NCI-H1436 treated with DMSO at 0.1 percent for 48 hours (cell line): ENCODE results near the gene IQSEC1.

Experiments used
- DNase-seq: peaks from one replicate; lab custom pipeline; 2025; lab: John Stamatoyannopoulos, UW

IQSEC1 gene

GRCh38 chr3:12954180-12954579 is 119.0 kb downstream of the IQSEC1 start:
- no peak for DNase-seq

DNA sequence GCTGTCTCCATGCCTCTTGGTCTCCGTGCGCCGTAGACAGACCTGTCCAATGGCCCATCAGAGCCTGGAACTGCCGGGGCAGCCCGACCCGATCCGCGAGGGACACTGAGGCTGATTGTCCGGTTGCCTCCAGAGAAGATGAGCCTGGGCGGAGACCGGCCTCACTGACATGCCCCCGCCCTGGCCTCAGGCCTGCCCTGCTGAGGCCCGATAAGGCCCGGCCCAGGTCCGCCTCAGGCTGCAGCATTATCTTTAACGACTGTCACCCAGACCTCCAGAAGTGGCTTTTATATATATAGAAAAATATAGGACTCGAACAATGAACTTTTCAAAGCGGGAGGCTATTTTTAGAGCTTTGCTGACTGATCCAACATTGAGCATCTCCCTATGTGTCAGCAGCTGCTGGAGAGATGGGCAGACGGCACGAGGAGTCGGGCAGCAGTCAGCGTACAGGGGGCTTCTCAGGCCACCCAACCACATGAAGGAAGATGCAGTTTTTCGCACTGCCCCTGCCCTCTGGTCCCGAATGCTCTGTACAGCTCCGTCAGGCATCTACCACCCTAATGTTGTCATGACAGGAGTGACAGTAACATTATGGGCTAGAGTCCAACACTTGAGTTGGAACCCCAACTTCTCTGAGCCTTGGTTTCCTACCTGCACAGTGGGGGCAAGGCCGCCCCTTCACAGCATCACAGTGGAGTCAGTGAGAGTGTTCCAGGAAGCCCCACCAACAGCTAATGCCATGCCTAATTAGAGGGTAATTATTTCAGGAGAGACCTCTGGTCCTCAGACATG is 119.8 kb downstream of the IQSEC1 start:
- DNase-seq, result no peak

DNA sequence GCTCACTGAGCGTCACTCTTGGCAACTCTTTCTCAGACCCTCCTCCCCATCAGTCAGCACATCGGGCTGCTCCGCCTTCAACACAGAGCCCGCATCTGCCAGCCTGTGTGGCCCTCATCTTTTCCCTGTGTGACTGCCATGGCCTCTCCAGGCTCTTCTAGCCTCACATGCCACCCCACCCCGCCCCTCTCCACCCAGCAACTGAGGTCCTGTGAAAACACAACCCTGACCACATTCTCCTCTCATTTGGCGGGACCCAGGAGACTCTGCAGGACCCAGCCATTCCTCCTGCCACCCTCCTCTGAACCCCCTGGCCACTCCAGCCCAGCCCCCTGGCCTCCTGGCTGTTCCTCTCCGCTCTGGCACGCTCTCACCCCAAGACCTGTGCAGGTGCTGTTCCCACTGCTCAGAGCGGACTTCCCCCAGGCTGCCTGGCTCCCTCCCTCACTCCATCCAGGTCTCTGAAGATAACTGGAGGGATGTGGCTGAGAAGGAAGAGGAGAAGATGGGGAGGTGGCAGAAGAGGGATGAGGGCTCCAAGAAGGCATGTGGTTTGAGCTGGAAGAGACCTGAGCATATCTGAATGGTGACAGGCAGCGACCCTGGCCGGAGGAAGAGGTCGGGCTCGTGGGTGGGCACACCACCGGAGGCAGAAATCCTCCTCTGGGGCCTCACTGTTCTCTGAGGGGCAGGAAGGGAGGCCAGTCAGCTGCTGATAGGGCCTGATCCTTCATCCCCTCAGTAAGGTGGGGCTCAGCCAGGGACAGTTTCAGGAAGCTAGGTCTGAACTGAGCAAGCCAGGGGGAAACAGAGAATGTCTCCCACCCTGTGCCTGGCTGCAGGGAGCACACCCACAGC is 120.7 kb downstream of the IQSEC1 start:
- DNase-seq, result no peak

DNA sequence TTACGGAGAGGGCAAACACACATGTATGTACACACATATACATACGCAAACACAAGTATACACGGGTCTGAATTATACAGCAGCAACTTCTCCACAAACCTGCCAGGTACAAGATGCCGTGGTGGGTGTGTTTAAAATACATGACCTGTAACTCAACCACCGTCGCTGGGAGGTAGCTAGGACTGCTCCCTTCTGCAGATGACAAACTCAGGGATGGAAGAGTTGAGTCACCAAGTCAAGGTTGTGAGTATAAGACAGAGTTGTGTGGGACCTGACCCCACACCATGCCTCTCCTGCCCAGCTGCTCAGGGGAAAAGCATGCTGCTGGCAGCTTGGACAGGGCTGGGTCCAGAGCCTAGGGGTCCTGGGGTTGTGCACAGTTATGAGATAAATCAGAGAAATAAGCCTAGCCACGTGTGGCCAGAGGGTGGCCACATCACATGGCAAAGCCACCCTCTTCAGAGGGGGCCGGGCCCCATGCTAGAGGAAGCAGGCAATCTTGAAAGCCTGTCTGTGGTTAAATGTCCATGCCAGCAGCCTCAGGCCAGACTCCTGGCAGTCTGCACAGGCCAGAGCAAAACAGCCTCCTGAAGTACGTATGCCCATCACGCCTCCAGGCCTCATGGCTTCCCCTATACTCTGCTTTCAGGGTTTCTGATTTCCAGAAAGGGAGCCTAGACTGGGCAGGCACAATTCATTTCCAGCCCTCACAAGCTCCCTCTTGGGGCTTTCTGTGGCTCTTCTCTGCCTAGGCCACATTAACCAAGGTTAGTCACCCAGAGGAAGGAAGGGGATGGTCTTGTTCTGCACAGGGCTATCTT is 124.1 kb downstream of the IQSEC1 start:
- no peak for DNase-seq

DNA sequence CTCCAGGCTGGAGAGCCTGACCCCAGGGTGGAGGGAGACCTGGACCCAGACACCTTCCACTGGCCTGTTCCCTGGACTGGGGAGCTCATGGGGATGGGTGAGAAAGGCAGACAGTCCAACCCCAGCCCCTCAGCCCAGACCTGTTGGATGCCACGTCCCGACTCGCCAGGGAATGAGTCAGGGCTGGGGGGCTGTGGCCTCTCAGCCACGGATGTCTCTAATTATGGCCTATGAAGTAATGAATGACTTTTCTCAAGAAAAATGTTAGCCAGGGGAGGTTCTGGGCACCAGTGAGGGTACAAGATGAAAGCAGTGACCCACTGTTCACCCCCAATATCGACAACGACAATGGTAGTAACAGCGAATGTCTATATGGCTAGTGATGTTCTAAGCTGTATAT is 124.9 kb downstream of the IQSEC1 start:
- no peak for DNase-seq

GRCh38 chr3:12947504-12948369 is 125.5 kb downstream of the IQSEC1 start:
- DNase-seq, result no peak

DNA sequence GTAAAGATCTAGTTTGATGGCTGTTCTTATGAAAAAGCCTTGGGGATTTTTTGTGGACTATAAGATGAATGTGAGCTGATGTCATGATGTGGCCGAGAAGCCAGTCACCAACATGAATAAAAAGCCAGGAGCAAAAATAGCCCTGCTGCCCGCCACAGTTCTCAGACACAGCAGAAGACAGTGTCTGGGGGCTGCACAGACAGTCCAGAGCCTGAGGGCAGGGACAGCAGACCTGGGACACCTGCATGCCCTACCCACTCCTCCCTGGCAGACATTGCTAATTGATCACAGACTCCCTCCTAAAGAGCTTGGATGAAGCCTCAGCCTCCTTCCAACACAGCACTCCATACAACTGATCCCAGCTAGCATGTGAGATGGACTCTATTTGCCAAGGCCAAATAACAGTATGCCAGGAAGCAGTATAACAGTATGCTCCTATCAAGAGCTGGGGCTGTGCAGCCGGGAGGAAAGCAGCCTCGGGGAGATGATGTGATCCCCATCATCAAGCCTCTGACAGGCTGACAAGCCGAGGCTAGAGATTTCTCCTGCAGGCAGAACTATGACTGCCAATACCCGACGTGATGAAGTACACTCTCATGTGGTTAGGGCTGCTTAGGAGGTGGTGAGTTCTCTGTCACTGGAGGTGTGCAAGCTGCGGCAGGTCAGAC is 126.4 kb downstream of the IQSEC1 start:
- no peak for DNase-seq

- DNase-seq, result no peak
These were observed 127.0 kb downstream of the IQSEC1 start for GRCh38 chr3:12946251-12946648.

DNA sequence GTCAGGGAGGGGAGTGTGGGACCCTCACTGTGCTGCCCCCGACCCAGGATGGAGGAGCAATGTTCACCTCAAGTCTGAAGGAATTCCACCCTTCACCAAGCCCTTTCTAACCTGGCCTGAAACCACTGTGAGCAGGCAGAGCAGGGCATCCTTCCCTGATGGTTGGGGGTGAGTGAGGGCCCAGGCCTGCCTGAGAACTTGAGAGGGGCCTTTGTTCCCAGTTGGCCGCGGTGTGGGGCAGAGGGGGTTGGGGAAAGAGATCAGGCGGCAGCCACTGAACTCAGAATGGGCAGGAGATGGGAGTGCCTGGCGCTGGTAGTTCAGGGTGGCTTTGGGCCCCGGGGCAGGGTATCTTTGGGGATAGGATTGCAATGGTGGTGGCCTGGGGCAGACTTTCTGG is 128.4 kb downstream of the IQSEC1 start:
- no peak for DNase-seq

GRCh38 chr3:12944413-12944812 is 128.8 kb downstream of the IQSEC1 start:
- no peak for DNase-seq

DNA sequence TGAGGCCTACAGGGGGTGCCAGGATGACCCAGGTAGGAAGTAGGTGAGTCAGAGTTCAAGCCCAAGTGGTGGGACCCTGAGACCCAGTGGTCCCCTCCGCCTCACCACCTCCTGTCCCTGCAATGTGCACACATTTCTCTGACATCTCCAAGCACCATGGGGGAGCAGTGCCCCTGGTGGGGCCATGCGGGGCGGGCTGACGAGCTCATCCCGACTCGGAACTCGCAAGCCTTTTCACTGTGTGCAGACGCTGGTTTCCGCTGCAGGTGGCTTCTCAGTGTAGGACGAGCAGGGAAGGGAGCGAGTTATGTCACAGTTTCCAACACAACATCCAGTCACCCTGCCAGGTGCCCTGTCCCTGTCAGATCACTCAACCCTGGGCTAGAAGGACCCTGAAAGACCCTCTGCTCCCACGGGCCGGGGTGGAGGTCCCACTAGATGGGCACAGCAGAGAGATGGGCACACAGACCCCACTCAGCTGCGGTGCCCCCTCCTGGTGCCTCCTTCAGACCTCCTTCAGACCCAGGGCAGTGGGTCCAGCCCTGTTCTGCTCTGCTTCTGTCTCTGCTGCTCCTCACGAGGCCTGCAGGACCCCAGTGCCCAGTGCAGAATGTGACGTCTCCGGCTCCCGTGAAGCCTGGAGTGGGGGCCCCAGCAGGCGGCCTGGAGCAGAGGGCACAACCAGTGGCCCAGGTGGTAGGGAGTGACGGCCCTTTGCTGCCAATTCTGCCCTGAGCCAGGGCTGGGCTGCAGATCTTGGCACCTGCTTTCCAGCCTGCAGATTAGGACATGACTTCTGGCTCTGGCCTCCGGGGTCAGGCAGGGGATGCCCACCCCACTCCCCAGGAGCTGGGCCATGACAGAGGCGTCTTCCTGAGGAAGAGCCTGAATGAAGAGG is 129.9 kb downstream of the IQSEC1 start:
- no peak for DNase-seq

DNA sequence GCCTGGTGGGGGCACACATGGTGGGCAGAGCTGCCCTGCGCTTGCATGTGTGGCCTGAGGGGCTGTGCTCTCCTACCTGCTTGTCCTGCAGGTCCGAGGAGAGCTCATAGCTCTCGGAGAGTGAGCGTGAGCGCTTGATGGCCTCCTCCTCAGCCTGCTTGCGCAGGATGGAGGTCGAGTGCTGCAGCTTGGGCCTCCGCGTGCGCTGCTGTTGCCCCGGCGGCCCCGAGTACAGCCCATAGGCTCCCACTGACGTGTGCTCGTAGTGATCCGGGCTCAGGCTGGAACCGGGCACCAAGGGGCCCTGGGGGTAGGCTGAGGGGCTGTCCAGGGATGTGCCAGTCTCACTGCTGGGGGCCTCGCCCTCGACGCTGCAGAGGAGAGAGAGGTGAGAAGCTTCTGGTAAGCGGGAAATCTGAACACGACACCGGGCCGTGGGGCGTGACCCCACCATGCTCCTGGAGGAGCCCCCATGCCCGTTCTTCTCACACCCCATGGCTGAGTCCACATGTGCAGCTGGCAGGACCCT is 131.7 kb downstream of the IQSEC1 start:
- DNase-seq, result no peak

DNA sequence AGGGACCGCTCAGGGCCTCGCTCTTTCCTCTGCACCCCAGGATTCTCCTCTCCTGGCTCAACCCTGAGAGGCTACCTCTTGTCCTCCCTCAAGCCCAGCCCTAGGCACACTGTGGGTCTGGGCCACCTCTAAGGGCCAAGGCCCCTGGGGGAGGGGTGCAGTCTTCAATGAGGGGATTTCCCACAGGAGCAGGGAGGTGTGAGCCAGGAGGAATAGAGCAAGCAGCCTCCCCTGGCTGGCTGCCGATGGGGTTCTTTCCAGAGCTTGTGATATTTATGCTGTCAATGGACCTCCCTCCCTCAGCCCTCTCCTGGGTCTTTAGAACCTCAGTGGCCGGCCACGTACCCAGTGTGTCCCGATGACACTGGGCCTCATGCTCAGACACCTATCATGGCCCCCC is 132.4 kb downstream of the IQSEC1 start:
- no peak for DNase-seq

GRCh38 chr3:12939137-12939536 is 134.1 kb downstream of the IQSEC1 start:
- DNase-seq, result no peak

DNA sequence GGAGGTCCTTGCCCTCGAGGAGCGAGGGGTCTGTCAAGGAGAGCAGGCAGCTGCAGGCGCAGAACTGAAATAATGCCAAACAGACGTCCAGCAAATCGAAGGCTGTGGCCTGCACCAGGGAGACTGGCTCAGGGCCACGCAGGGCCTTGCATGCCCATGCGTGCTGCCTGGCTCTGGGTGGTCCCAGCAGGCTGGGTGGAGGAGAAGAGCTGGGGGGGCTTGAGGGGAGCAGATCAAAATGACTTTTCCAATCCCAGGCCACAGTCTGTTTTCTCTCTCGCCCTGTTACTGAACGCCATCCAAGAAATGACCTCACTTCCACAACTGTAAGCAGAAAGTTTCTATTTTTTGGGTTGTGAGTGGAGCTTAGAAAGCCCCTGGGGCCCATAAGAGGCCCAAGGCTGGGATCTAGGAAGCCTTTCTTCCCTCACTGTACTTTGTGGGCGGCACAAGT is 134.9 kb downstream of the IQSEC1 start:
- no peak for DNase-seq

- no peak for DNase-seq
These were observed 137.1 kb downstream of the IQSEC1 start for GRCh38 chr3:12935861-12936830.

DNA sequence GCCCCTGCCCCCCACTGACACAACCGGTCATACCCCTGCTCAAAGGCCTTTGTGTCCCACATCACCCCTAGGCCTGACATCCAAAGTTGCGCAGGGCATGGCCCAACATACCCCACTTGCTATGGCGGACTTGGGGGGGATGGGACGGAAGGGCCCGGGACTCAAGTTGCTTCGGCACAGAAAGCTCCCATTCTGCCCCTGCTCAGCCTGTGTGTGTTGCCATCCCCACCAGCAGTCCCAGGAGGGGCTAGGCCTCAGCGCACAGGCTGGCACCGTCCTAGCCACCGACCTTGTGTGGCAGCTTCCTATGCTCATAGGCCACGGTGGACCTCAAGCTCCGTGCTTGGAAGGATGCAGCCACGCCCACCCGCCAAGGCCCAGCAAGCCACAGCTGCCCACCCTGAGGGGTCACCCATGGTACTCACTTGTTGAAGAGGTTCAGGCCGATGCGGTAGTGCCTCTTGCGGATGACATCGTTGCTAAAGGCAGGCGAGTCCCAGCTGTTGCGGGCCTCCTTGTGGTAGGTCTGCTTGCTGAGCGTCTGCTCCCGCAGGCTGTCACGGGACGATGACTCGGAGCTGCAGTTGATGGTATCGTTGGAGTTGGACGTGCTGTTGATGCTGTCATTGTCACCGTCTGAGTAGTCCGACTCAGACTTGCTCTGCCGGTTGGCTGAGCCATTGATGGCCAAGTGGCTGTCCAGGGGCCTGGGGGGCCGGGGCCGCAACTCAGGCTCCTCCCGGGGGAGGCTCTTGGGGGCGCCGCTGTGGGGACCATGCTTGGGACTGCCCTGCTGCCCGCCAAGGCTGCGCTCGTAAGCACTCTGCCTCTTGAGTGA is 138.0 kb downstream of the IQSEC1 start:
- no peak for DNase-seq
